Measurements from ENCODE around the gene C4orf51. TPM values are rescaled to one million over a fixed set of nuclear protein-coding genes. Genes with fewer than 3 reads are reported as not detected.
A peak's percentile ranks its signal among the peaks of the same experiment; 100 is the strongest.

Gene C4orf51
- total and polyA plus RNA-seq, 2 donors (not counting 1 experiment from before 2014, with no cell fraction given) = not detected

- no peaks in the 10 kb centered on the region for H4K20me1 ChIP-seq (ENCODE audit: control insufficient read depth, extremely low read depth, insufficient read depth, low read length)
- no peaks in the 10 kb centered on the region for H3K4me1 ChIP-seq (ENCODE audit: control insufficient read depth, extremely low read depth, insufficient read depth, low read length)
- no peaks in the 10 kb centered on the region for H3K9me3 ChIP-seq (ENCODE audit: control insufficient read depth, insufficient read depth, low read depth, low read length)
- H3K36me3 ChIP-seq (ENCODE audit: control insufficient read depth, insufficient read depth, low read length) = no peaks in the 10 kb centered on the region
- H3K79me2 ChIP-seq (ENCODE audit: control insufficient read depth, insufficient read depth, low read length) = no peaks in the 10 kb centered on the region
- no peak overlapping the region for H3K27ac ChIP-seq (ENCODE audit: insufficient read depth, low read length)
- no peak overlapping the region for H2AFZ ChIP-seq (ENCODE audit: low read length)
- H3K9ac ChIP-seq (ENCODE audit: insufficient read depth, low read length) = no peak overlapping the region
- no peak overlapping the region for H3K4me2 ChIP-seq (ENCODE audit: extremely low read depth, insufficient read depth, low read length)
- no peaks in the 10 kb centered on the region for H3K27me3 ChIP-seq (ENCODE audit: control insufficient read depth, insufficient read depth, low read length)
- TF ChIP-seq CTCF (conservative IDR thresholded peaks at IDR 0.05 in 1 of 2, IDR thresholded peaks at IDR 0.05 in 1 of 2; ENCODE audit: low read depth in 1 of 2, low read length in 2 of 2) (no peak), EZH2 (IDR thresholded peaks at IDR 0.05; ENCODE audit: low read length, missing control alignments) (no peak)
- DNase-seq (ENCODE audit: low read depth in 2 of 2) = no peak
- no peak overlapping the region for H3K4me3 ChIP-seq (replicated peaks in 1 of 4; ENCODE audit: control extremely low read depth in 1 of 4, insufficient read depth in 1 of 4, low read depth in 3 of 4, low read length in 4 of 4)
These were observed 63.7 kb downstream of the C4orf51 start for GRCh38 chr4:145743641-145744040.

DNA sequence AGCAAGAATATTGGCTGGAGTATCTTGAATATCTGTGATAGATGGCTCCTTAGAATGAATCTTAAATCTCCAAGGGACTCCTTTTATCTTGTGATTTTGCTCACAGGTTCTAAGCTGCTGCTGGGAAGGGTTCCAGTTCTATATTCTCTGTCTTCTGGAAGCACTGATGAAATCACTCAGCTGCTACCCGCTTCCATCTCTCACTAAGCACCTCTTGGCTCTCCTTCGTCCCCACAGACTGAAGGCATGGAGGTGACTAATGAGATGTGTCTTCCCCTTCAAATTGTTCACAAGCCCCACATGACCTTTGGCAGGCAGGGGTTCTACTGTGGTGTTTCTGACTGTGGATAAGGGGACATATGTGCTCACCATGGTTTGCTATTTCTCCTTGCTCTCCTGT lies 75.9 kb downstream of the C4orf51 start:
- Histone ChIP-seq H3K79me2 (ENCODE audit: control insufficient read depth, insufficient read depth, low read length) (no peaks in the 10 kb centered on the region), H3K27me3 (ENCODE audit: control insufficient read depth, insufficient read depth, low read length) (no peaks in the 10 kb centered on the region), H3K36me3 (ENCODE audit: control insufficient read depth, insufficient read depth, low read length) (no peaks in the 10 kb centered on the region), H3K9me3 (ENCODE audit: control insufficient read depth, insufficient read depth, low read depth, low read length) (no peaks in the 10 kb centered on the region), H3K4me2 (ENCODE audit: extremely low read depth, insufficient read depth, low read length) (no peak overlapping the region), H3K9ac (ENCODE audit: insufficient read depth, low read length) (no peak overlapping the region), H3K4me1 (ENCODE audit: control insufficient read depth, extremely low read depth, insufficient read depth, low read length) (no peaks in the 10 kb centered on the region), H3K4me3 (replicated peaks in 1 of 4; ENCODE audit: control extremely low read depth in 1 of 4, insufficient read depth in 1 of 4, low read depth in 3 of 4, low read length in 4 of 4) (no peak overlapping the region), H3K27ac (ENCODE audit: insufficient read depth, low read length) (no peak overlapping the region), H2AFZ (ENCODE audit: low read length) (no peak overlapping the region), H4K20me1 (ENCODE audit: control insufficient read depth, extremely low read depth, insufficient read depth, low read length) (no peaks in the 10 kb centered on the region)
- DNase-seq (ENCODE audit: low read depth in 2 of 2) = peak; percentile 4 to 61
- no peak for TF ChIP-seq EZH2 (IDR thresholded peaks at IDR 0.05; ENCODE audit: low read length, missing control alignments)
- TF ChIP-seq CTCF (conservative IDR thresholded peaks at IDR 0.05 in 1 of 2, IDR thresholded peaks at IDR 0.05 in 1 of 2; ENCODE audit: low read depth in 1 of 2, low read length in 2 of 2) = no peak

GRCh38 chr4:145756244-145756643 lies 76.3 kb downstream of the C4orf51 start:
- H3K79me2 ChIP-seq (ENCODE audit: control insufficient read depth, insufficient read depth, low read length) = no peaks in the 10 kb centered on the region
- H3K36me3 ChIP-seq (ENCODE audit: control insufficient read depth, insufficient read depth, low read length) = no peaks in the 10 kb centered on the region
- no peak overlapping the region for H2AFZ ChIP-seq (ENCODE audit: low read length)
- no peaks in the 10 kb centered on the region for H3K4me1 ChIP-seq (ENCODE audit: control insufficient read depth, extremely low read depth, insufficient read depth, low read length)
- TF ChIP-seq CTCF (conservative IDR thresholded peaks at IDR 0.05 in 1 of 2, IDR thresholded peaks at IDR 0.05 in 1 of 2; ENCODE audit: low read depth in 1 of 2, low read length in 2 of 2) = no peak
- TF ChIP-seq EZH2 (IDR thresholded peaks at IDR 0.05; ENCODE audit: low read length, missing control alignments) = no peak
- H3K9ac ChIP-seq (ENCODE audit: insufficient read depth, low read length) = no peak overlapping the region
- H3K27ac ChIP-seq (ENCODE audit: insufficient read depth, low read length) = no peak overlapping the region
- H3K27me3 ChIP-seq (ENCODE audit: control insufficient read depth, insufficient read depth, low read length) = no peaks in the 10 kb centered on the region
- no peaks in the 10 kb centered on the region for H3K9me3 ChIP-seq (ENCODE audit: control insufficient read depth, insufficient read depth, low read depth, low read length)
- DNase-seq (ENCODE audit: low read depth in 2 of 2) = no peak
- no peak overlapping the region for H3K4me3 ChIP-seq (replicated peaks in 1 of 4; ENCODE audit: control extremely low read depth in 1 of 4, insufficient read depth in 1 of 4, low read depth in 3 of 4, low read length in 4 of 4)
- H4K20me1 ChIP-seq (ENCODE audit: control insufficient read depth, extremely low read depth, insufficient read depth, low read length) = no peaks in the 10 kb centered on the region
- no peak overlapping the region for H3K4me2 ChIP-seq (ENCODE audit: extremely low read depth, insufficient read depth, low read length)

All from fibroblast of lung (primary cell).